ENCODE measurements around the gene DGKG.

The DGKG gene

GRCh38 chr3:186307594-186308221 is 54.3 kb downstream of the DGKG start:
- H3K4me3 ChIP-seq (ENCODE audit: low read depth, low read length) = no peak overlapping the region
- POLR2A ChIA-PET = interaction anchor here (1.4 kb wide), 1 partner anchor 20 kb away, joined by 3 read pairs; no protein-coding TSS in a partner anchor
- TF ChIP-seq, protein P1, sequence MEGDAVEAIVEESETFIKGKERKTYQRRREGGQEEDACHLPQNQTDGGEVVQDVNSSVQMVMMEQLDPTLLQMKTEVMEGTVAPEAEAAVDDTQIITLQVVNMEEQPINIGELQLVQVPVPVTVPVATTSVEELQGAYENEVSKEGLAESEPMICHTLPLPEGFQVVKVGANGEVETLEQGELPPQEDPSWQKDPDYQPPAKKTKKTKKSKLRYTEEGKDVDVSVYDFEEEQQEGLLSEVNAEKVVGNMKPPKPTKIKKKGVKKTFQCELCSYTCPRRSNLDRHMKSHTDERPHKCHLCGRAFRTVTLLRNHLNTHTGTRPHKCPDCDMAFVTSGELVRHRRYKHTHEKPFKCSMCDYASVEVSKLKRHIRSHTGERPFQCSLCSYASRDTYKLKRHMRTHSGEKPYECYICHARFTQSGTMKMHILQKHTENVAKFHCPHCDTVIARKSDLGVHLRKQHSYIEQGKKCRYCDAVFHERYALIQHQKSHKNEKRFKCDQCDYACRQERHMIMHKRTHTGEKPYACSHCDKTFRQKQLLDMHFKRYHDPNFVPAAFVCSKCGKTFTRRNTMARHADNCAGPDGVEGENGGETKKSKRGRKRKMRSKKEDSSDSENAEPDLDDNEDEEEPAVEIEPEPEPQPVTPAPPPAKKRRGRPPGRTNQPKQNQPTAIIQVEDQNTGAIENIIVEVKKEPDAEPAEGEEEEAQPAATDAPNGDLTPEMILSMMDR (IDR thresholded peaks at IDR 0.05; ENCODE audit: insufficient read depth, low read length, missing control alignments) = no peak
- no peak for DNase-seq (ENCODE audit: low read depth, low spot score)
- CTCF ChIA-PET = interaction anchor here (1.3 to 1.6 kb wide), 4 partner anchors 13 to 234 kb away, joined by 3 to 5 read pairs (median 4); no protein-coding TSS in a partner anchor

- CTCF ChIA-PET = interaction anchor here (1.1 kb wide), 1 partner anchor 235 kb away, joined by 3 read pairs; no protein-coding TSS in a partner anchor
- H3K4me3 ChIP-seq (ENCODE audit: low read depth, low read length) = no peak overlapping the region
- TF ChIP-seq, protein P1 (IDR thresholded peaks at IDR 0.05; ENCODE audit: insufficient read depth, low read length, missing control alignments) = no peak
- DNase-seq (ENCODE audit: low read depth, low spot score) = no peak
- POLR2A ChIA-PET = no interaction called here
Measured at GRCh38 chr3:186305286-186305685, 56.7 kb downstream of the DGKG start.

DNA sequence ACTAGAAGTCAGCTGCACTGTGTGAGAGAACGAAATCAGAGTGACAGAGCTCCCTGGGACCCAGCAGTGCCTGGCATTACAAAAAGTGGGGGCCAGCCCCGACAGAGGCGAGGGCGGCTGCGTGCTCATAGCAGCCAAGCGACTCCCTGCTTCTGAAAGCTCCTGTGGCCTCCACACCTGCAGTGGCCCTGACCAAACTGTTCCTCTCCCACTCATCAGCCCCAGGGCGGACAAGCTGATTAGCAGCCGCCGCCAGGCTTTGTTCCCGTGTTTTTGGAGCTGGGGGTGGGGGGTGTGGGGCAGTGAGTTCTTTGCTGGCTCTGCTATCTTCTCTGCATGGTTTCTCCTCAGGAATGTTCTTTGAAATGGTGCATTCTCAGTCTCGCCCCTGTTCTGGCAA is 58.1 kb downstream of the DGKG start:
- TF ChIP-seq, protein P1 (IDR thresholded peaks at IDR 0.05; ENCODE audit: insufficient read depth, low read length, missing control alignments) = no peak
- DNase-seq (ENCODE audit: low read depth, low spot score) = no peak
- ChIA-PET POLR2A (no interaction called here), CTCF (no interaction called here)
- H3K4me3 ChIP-seq (ENCODE audit: low read depth, low read length) = no peak overlapping the region

DNA sequence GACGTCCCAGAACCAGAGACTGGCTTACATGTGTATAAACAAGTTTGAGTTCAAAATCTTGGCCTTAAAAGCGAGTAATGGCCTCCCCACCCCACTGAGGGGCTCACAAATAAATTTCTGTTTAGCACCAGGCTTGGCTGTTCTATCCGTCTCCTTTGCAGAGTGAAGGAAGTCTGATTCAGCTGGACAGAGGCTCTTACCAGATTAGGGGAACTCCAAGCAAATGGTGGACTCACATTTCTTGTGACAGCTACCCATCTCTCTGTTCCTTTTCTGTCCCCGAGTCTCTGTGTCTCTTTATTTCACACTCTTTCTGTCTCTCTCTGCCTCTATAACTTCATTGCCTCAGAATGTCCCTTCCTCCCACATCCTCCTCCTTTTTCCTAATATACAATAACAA is 62.7 kb downstream of the DGKG start:
- CTCF ChIA-PET = no interaction called here
- no peak overlapping the region for H3K4me3 ChIP-seq (ENCODE audit: low read depth, low read length)
- TF ChIP-seq, protein P1 (IDR thresholded peaks at IDR 0.05; ENCODE audit: insufficient read depth, low read length, missing control alignments) = no peak
- POLR2A ChIA-PET = no interaction called here
- no peak for DNase-seq (ENCODE audit: low read depth, low spot score)

- ChIA-PET CTCF (no interaction called here), POLR2A (no interaction called here)
- DNase-seq (ENCODE audit: low read depth, low spot score) = no peak
- H3K4me3 ChIP-seq (ENCODE audit: low read depth, low read length) = no peak overlapping the region
- TF ChIP-seq, protein P1 (IDR thresholded peaks at IDR 0.05; ENCODE audit: insufficient read depth, low read length, missing control alignments) = no peak
Measured at GRCh38 chr3:186298876-186299275, 63.2 kb downstream of the DGKG start.

GRCh38 chr3:186290796-186291195 is 71.2 kb downstream of the DGKG start:
- TF ChIP-seq, protein P1 (IDR thresholded peaks at IDR 0.05; ENCODE audit: insufficient read depth, low read length, missing control alignments) = no peak
- ChIA-PET POLR2A (no interaction called here), CTCF (interaction anchor here (1.1 to 1.7 kb wide), 2 partner anchors 14 to 307 kb away, joined by 6 read pairs; no protein-coding TSS in a partner anchor)
- no peak for DNase-seq (ENCODE audit: low read depth, low spot score)
- H3K4me3 ChIP-seq (ENCODE audit: low read depth, low read length) = no peak overlapping the region

All from AG04449 (cell line).